Vagina (tissue), 2 donors: ENCODE measurements around the gene EIF2S1.

Experiments used
- POLR2A ChIP-seq, 2 donors: fragments of 450-650 bp; IDR thresholded peaks; one replicate each; pipeline ENCODE4 v1.6.1; 2017; ENCODE audit warnings: antibody characterized with exemption in 2 of 2, mild to moderate bottlenecking in 2 of 2, moderate library complexity in 2 of 2
- POLR2AphosphoS5 ChIP-seq, 2 donors: sonication (generic); formaldehyde crosslinking; IDR thresholded peaks; one replicate each; pipeline ENCODE4 v1.9.0; 2017; ENCODE audit warnings: antibody characterized with exemption in 2 of 2, mild to moderate bottlenecking in 2 of 2, low read depth in 1 of 2; ENCODE audit not compliant: insufficient read depth in 1 of 2
- TF ChIP-seq, protein P1 (sequence below), 3 experiments: fragments of 450-650 bp in 2 of 3; fragments of 200-600 bp in 1 of 3; sonication (generic) in 1 of 3; IDR thresholded peaks; one replicate each; pipeline ENCODE4 v1.5.1; 2017 to 2019; ENCODE audit warnings: antibody characterized with exemption in 3 of 3, mild to moderate bottlenecking in 2 of 3, moderate library complexity in 2 of 3

DNA sequence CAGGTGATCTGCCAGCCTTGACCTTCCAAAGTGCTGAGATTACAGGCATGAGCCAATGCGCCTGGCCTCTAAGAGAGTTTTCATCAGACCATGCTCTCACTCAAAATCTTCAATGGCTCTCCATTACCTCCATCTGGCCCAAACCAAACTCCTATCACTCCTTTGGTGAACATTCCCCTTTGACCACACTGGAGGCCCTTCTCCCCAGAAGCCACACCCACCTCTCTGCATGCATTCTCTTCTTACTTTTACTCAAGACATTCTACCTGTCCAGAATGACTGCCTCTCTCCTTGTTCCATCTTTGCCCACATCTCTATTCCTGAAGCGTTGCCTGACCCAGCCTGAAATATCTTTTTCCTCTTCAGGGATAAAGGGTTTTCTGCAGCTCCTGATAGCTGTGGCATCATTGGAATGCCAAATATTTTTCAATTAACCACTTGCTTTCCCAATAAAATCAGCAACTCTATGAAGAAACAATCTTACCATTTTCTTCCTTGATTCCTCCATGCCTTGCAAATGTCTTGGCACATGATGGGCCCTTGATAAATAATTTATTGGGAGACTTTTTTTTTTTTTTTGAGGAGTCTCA is 36.3 kb downstream of the EIF2S1 start:
- TF ChIP-seq, protein P1, sequence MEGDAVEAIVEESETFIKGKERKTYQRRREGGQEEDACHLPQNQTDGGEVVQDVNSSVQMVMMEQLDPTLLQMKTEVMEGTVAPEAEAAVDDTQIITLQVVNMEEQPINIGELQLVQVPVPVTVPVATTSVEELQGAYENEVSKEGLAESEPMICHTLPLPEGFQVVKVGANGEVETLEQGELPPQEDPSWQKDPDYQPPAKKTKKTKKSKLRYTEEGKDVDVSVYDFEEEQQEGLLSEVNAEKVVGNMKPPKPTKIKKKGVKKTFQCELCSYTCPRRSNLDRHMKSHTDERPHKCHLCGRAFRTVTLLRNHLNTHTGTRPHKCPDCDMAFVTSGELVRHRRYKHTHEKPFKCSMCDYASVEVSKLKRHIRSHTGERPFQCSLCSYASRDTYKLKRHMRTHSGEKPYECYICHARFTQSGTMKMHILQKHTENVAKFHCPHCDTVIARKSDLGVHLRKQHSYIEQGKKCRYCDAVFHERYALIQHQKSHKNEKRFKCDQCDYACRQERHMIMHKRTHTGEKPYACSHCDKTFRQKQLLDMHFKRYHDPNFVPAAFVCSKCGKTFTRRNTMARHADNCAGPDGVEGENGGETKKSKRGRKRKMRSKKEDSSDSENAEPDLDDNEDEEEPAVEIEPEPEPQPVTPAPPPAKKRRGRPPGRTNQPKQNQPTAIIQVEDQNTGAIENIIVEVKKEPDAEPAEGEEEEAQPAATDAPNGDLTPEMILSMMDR (IDR thresholded peaks at IDR 0.05), result no peak
- TF ChIP-seq POLR2AphosphoS5 (IDR thresholded peaks at IDR 0.05; ENCODE audit: insufficient read depth in 1 of 2, low read depth in 1 of 2), result no peak
- TF ChIP-seq POLR2A (IDR thresholded peaks at IDR 0.05), result no peak
